Measurements from ENCODE around the gene MACROH2A1. TPM values are rescaled to one million over a fixed set of nuclear protein-coding genes. Genes with fewer than 3 reads are reported as not detected.

MACROH2A1 gene
- total RNA-seq, 1 donor from 2014 or later, result 215 TPM

- Mint-ChIP-seq H3K36me3 (ENCODE audit: unreplicated experiment) (no peaks in the 10 kb centered on the region), H3K4me3 (ENCODE audit: unreplicated experiment) (no peak overlapping the region), H3K4me1 (ENCODE audit: low read depth, unreplicated experiment) (no peaks in the 10 kb centered on the region), H3K27me3 (ENCODE audit: unreplicated experiment) (no peaks in the 10 kb centered on the region), H3K9me3 (ENCODE audit: unreplicated experiment) (peaks cover 1% of the 10 kb centered on the region), H3K27ac (ENCODE audit: unreplicated experiment) (no peak overlapping the region)
- no peak for DNase-seq
- no peak for TF ChIP-seq CTCF (IDR thresholded peaks at IDR 0.05; ENCODE audit: partially characterized antibody, unreplicated experiment)
These were observed 13.5 kb downstream of the MACROH2A1 start for GRCh38 chr5:135385576-135385975.

GRCh38 chr5:135384898-135385297, 14.1 kb downstream of the MACROH2A1 start:
- no peak overlapping the region for H3K27ac Mint-ChIP-seq (ENCODE audit: unreplicated experiment)
- DNase-seq, result no peak
- peaks cover 1% of the 10 kb centered on the region for H3K9me3 Mint-ChIP-seq (ENCODE audit: unreplicated experiment)
- TF ChIP-seq CTCF (IDR thresholded peaks at IDR 0.05; ENCODE audit: partially characterized antibody, unreplicated experiment), result no peak
- H3K27me3 Mint-ChIP-seq (ENCODE audit: unreplicated experiment), result no peaks in the 10 kb centered on the region
- H3K4me3 Mint-ChIP-seq (ENCODE audit: unreplicated experiment), result no peak overlapping the region
- H3K4me1 Mint-ChIP-seq (ENCODE audit: low read depth, unreplicated experiment), result no peaks in the 10 kb centered on the region
- no peaks in the 10 kb centered on the region for H3K36me3 Mint-ChIP-seq (ENCODE audit: unreplicated experiment)

GRCh38 chr5:135383803-135384495, 15.1 kb downstream of the MACROH2A1 start:
- H3K36me3 Mint-ChIP-seq (ENCODE audit: unreplicated experiment), result no peaks in the 10 kb centered on the region

GRCh38 chr5:135382981-135383380, 16.1 kb downstream of the MACROH2A1 start:
- no peaks in the 10 kb centered on the region for H3K36me3 Mint-ChIP-seq (ENCODE audit: unreplicated experiment)
- no peak overlapping the region for H3K27ac Mint-ChIP-seq (ENCODE audit: unreplicated experiment)
- peaks cover 1% of the 10 kb centered on the region for H3K9me3 Mint-ChIP-seq (ENCODE audit: unreplicated experiment)
- no peak for DNase-seq
- no peaks in the 10 kb centered on the region for H3K4me1 Mint-ChIP-seq (ENCODE audit: low read depth, unreplicated experiment)
- H3K4me3 Mint-ChIP-seq (ENCODE audit: unreplicated experiment), result no peak overlapping the region
- TF ChIP-seq CTCF (IDR thresholded peaks at IDR 0.05; ENCODE audit: partially characterized antibody, unreplicated experiment), result no peak
- H3K27me3 Mint-ChIP-seq (ENCODE audit: unreplicated experiment), result no peaks in the 10 kb centered on the region

More at GRCh38 chr5:135383803-135384495, 15.1 kb downstream of the MACROH2A1 start:
- no peaks in the 10 kb centered on the region for H3K4me1 Mint-ChIP-seq (ENCODE audit: low read depth, unreplicated experiment)
- DNase-seq, result no peak
- H3K9me3 Mint-ChIP-seq (ENCODE audit: unreplicated experiment), result peaks cover 1% of the 10 kb centered on the region
- H3K27me3 Mint-ChIP-seq (ENCODE audit: unreplicated experiment), result no peaks in the 10 kb centered on the region
- no peak for TF ChIP-seq CTCF (IDR thresholded peaks at IDR 0.05; ENCODE audit: partially characterized antibody, unreplicated experiment)
- no peak overlapping the region for H3K4me3 Mint-ChIP-seq (ENCODE audit: unreplicated experiment)
- no peak overlapping the region for H3K27ac Mint-ChIP-seq (ENCODE audit: unreplicated experiment)

GRCh38 chr5:135382106-135382790, 16.8 kb downstream of the MACROH2A1 start:
- Mint-ChIP-seq H3K27ac (ENCODE audit: unreplicated experiment) (no peak overlapping the region), H3K27me3 (ENCODE audit: unreplicated experiment) (no peaks in the 10 kb centered on the region), H3K4me3 (ENCODE audit: unreplicated experiment) (no peak overlapping the region), H3K36me3 (ENCODE audit: unreplicated experiment) (no peaks in the 10 kb centered on the region), H3K9me3 (ENCODE audit: unreplicated experiment) (peaks cover 1% of the 10 kb centered on the region), H3K4me1 (ENCODE audit: low read depth, unreplicated experiment) (no peaks in the 10 kb centered on the region)
- no peak for TF ChIP-seq CTCF (IDR thresholded peaks at IDR 0.05; ENCODE audit: partially characterized antibody, unreplicated experiment)
- no peak for DNase-seq

Measured in glutamatergic neuron (in vitro differentiated cells).